HCT116 (cell line): Measurements from ENCODE around the gene POGLUT3. TPM values are rescaled to one million over a fixed set of nuclear protein-coding genes. Genes with fewer than 3 reads are reported as not detected.

Experiments
- ATAC-seq: fragments of 200-7000 bp; cut with Tn5 transposase; 2 replicates; pipeline ENCODE4 v1.9.1; 2020; ENCODE audit warnings: mild to moderate bottlenecking, moderate library complexity
- BruUV-seq: library from RNA; stranded (reverse); fragments of 400-500 nt; replicated peaks from 2 replicates; lab custom pipeline; 2021; lab: Mats Ljungman, UMichigan
- CTCF ChIA-PET: fragments of 300-600 bp; sonication (Branson Sonifier 250); formaldehyde crosslinking; loops from one replicate; lab custom pipeline; 2021; ENCODE audit warnings: antibody characterized with exemption; lab: Charles Lee
- POLR2A ChIA-PET: fragments of 300-600, 350-600 bp; sonication (Branson Sonifier 250); formaldehyde crosslinking; loops from one replicate; lab custom pipeline; 2021; ENCODE audit warnings: antibody characterized with exemption; lab: Charles Lee
- RAD21 ChIA-PET, 2 experiments: fragments of 300-600 bp; sonication (Branson Sonifier 250); formaldehyde crosslinking; loops; one replicate each; lab custom pipeline; 2023; ENCODE audit warnings: low total read pairs in 2 of 2; ENCODE audit not compliant: uncharacterized antibody in 2 of 2, unreplicated experiment in 2 of 2, low non-redundant PET in 1 of 2; lab: Charles Lee
- DNase-seq: peaks from one replicate; pipeline ENCODE4 v3.0.0-alpha.2; 2010; ENCODE audit warnings: low read depth, low spot score
- H2AFZ ChIP-seq: fragments of 200-600 bp; shearing (Covaris generic), sonication (generic); 2 replicates; pipeline ENCODE4 v1.6.1; 2017; ENCODE audit warnings: low read depth, mixed run types, mixed read lengths, antibody characterized with exemption, low read length; ENCODE audit not compliant: poor library complexity, severe bottlenecking
- H3K27ac ChIP-seq: 2 replicates; pipeline ENCODE4 v1.5.1; 2012; ENCODE audit warnings: low read depth, low read length
- H3K27me3 ChIP-seq: fragments of 200-600 bp; sonication (generic); 2 replicates; pipeline ENCODE4 v1.6.1; 2016; ENCODE audit warnings: mixed run types, low read length, mixed read lengths; ENCODE audit not compliant: insufficient read depth
- H3K36me3 ChIP-seq, 2 experiments: fragments of 200-500 bp in 1 of 2; fragments of 200-600 bp in 1 of 2; sonication (Bioruptor generic) in 1 of 2; sonication (generic) in 1 of 2; 2 replicates each; pipeline versions ENCODE4 v1.5.1 to v1.6.1; 2014 to 2016; ENCODE audit warnings: low read length in 2 of 2, inconsistent platforms in 1 of 2, mixed read lengths in 1 of 2, mixed run types in 1 of 2; ENCODE audit not compliant: insufficient read depth in 2 of 2, control insufficient read depth in 1 of 2
- H3K4me1 ChIP-seq, 2 experiments: fragments of 200-600 bp in 1 of 2; sonication (generic) in 1 of 2; 2 replicates each; pipeline versions ENCODE4 v1.5.1 to v1.6.1; 2012 to 2017; ENCODE audit warnings: low read length in 2 of 2, inconsistent platforms in 1 of 2, mild to moderate bottlenecking in 1 of 2, mixed read lengths in 1 of 2, mixed run types in 1 of 2, moderate library complexity in 1 of 2; ENCODE audit not compliant: insufficient read depth in 2 of 2, control insufficient read depth in 1 of 2
- H3K4me2 ChIP-seq: fragments of 200-600 bp; sonication (generic); 2 replicates; pipeline ENCODE4 v1.6.1; 2017; ENCODE audit warnings: mixed run types, low read length, mixed read lengths
- H3K4me3 ChIP-seq, 2 experiments: fragments of 200-600 bp in 1 of 2; sonication (generic) in 1 of 2; replicated peaks in 1 of 2; 2 replicates each; pipeline ENCODE4 v1.5.1; 2011 to 2016; ENCODE audit warnings: low read length in 2 of 2, control low read depth in 1 of 2, low read depth in 1 of 2, mild to moderate bottlenecking in 1 of 2, mixed read lengths in 1 of 2, mixed run types in 1 of 2
- H3K79me2 ChIP-seq: fragments of 200-600 bp; sonication (generic); 2 replicates; pipeline ENCODE4 v1.6.1; 2017; ENCODE audit warnings: mild to moderate bottlenecking, mixed run types, low read length, moderate library complexity, mixed read lengths; ENCODE audit not compliant: insufficient read depth
- H3K9ac ChIP-seq: fragments of 200-600 bp; sonication (generic); 2 replicates; pipeline ENCODE4 v1.6.1; 2016; ENCODE audit warnings: low read length, mixed read lengths
- H3K9me2 ChIP-seq: fragments of 200-600 bp; sonication (generic), shearing (Covaris generic); 2 replicates; pipeline ENCODE4 v1.6.1; 2017; ENCODE audit warnings: mixed run types, mild to moderate bottlenecking, moderate library complexity; ENCODE audit not compliant: insufficient read depth
- H3K9me3 ChIP-seq, 2 experiments: fragments of 200-500 bp in 1 of 2; fragments of 200-600 bp in 1 of 2; sonication (Bioruptor generic) in 1 of 2; sonication (generic) in 1 of 2; 2 replicates each; pipeline ENCODE4 v1.6.1; 2014 to 2017; ENCODE audit warnings: low read length in 2 of 2, mixed read lengths in 2 of 2, inconsistent platforms in 1 of 2, low read depth in 1 of 2, mild to moderate bottlenecking in 1 of 2, mixed run types in 1 of 2, moderate library complexity in 1 of 2; ENCODE audit not compliant: control insufficient read depth in 1 of 2, insufficient read depth in 1 of 2
- H4K20me1 ChIP-seq: fragments of 200-600 bp; sonication (generic), shearing (Covaris generic); 2 replicates; pipeline ENCODE4 v1.6.1; 2017; ENCODE audit warnings: mixed run types, mild to moderate bottlenecking, moderate library complexity; ENCODE audit not compliant: insufficient read depth
- CBX3 ChIP-seq: IDR thresholded peaks from 2 replicates; pipeline ENCODE4 v1.6.1; 2012; ENCODE audit warnings: low read depth
- CEBPB ChIP-seq: IDR thresholded peaks from 2 replicates; pipeline ENCODE4 v1.6.1; 2012; ENCODE audit warnings: low read depth
- EGR1 ChIP-seq: IDR thresholded peaks from 2 replicates; pipeline ENCODE4 v1.6.1; 2012; ENCODE audit warnings: low read depth
- EZH2 ChIP-seq: fragments of 200-600 bp; sonication (generic); IDR thresholded peaks from 2 replicates; pipeline ENCODE4 v1.6.1; 2017; ENCODE audit warnings: antibody characterized with exemption, mixed run types
- JUND ChIP-seq: IDR thresholded peaks from 2 replicates; pipeline ENCODE4 v1.6.1; 2012
- POLR2AphosphoS5 ChIP-seq: IDR thresholded peaks from 2 replicates; pipeline ENCODE4 v1.6.1; 2011; ENCODE audit warnings: mild to moderate bottlenecking, low read depth, low read length, moderate library complexity
- SP1 ChIP-seq: IDR thresholded peaks from 2 replicates; pipeline ENCODE4 v1.6.1; 2012; ENCODE audit warnings: low read depth
- SRF ChIP-seq: IDR thresholded peaks from 2 replicates; pipeline ENCODE4 v1.6.1; 2012; ENCODE audit warnings: low read depth
- TCF7L2 ChIP-seq: IDR thresholded peaks from 2 replicates; pipeline ENCODE4 v1.7.0; 2011; ENCODE audit warnings: borderline replicate concordance, inconsistent platforms; ENCODE audit not compliant: insufficient read depth, insufficient read length; ENCODE audit errors: extremely low read depth
- YY1 ChIP-seq: IDR thresholded peaks from 2 replicates; pipeline ENCODE4 v1.6.1; 2011; ENCODE audit warnings: low read length, low read depth, moderate library complexity, mild to moderate bottlenecking; ENCODE audit not compliant: insufficient replicate concordance; ENCODE audit errors: extremely low read depth
- intact Hi-C: fragments of 100-400 bp; cut with micrococcal nuclease; formaldehyde crosslinking; loops from 2 replicates; pipeline ENCODE4 v1.10.0; 2022
- total RNA-seq: library from RNA; stranded (reverse); gene quantifications from one replicate; pipeline ENCODE4 v1.2.1, GENCODE V29; 2021; ENCODE audit not compliant: unreplicated experiment
- TF ChIP-seq, protein P1 (sequence below): IDR thresholded peaks from 2 replicates; pipeline ENCODE4 v1.6.1; 2011; ENCODE audit warnings: mild to moderate bottlenecking, low read length, moderate library complexity; ENCODE audit not compliant: insufficient replicate concordance; ENCODE audit errors: extremely low read depth
- TF ChIP-seq, protein P2 (sequence below): IDR thresholded peaks from 2 replicates; pipeline ENCODE4 v1.6.1; 2012

POGLUT3 gene
- total RNA-seq, 1 experiment from 2014 or later = 22.0 TPM

- ChIA-PET RAD21 (no interaction called here), POLR2A (no interaction called here), CTCF (no interaction called here)
- Histone ChIP-seq H3K79me2 (no peaks in the 10 kb centered on the region), H3K36me3 (peaks cover 5 to 6% of the 10 kb centered on the region in 2 experiments; a peak in 3 of 4 replicates), H3K4me3 (no peak overlapping the region), H4K20me1 (no peaks in the 10 kb centered on the region), H3K4me1 (no peaks in the 10 kb centered on the region), H3K4me2 (no peak overlapping the region), H3K9me2 (no peaks in the 10 kb centered on the region), H3K9me3 (no peaks in the 10 kb centered on the region), H2AFZ (no peak overlapping the region), H3K9ac (no peak overlapping the region), H3K27me3 (no peaks in the 10 kb centered on the region), H3K27ac (no peak overlapping the region)
- no TSS peak for BruUV-seq
- DNase-seq (no peak), ATAC-seq (no peak)
- TF ChIP-seq POLR2AphosphoS5 (no peak), JUND (no peak), EZH2 (no peak), CBX3 (no peak), SRF (no peak)
- TF ChIP-seq, protein P1, sequence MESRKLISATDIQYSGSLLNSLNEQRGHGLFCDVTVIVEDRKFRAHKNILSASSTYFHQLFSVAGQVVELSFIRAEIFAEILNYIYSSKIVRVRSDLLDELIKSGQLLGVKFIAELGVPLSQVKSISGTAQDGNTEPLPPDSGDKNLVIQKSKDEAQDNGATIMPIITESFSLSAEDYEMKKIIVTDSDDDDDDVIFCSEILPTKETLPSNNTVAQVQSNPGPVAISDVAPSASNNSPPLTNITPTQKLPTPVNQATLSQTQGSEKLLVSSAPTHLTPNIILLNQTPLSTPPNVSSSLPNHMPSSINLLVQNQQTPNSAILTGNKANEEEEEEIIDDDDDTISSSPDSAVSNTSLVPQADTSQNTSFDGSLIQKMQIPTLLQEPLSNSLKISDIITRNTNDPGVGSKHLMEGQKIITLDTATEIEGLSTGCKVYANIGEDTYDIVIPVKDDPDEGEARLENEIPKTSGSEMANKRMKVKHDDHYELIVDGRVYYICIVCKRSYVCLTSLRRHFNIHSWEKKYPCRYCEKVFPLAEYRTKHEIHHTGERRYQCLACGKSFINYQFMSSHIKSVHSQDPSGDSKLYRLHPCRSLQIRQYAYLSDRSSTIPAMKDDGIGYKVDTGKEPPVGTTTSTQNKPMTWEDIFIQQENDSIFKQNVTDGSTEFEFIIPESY = no peak
- intact Hi-C loops = no loop called here
Observed at GRCh38 chr11:108474664-108475463, 23.3 kb downstream of the POGLUT3 start.

DNA sequence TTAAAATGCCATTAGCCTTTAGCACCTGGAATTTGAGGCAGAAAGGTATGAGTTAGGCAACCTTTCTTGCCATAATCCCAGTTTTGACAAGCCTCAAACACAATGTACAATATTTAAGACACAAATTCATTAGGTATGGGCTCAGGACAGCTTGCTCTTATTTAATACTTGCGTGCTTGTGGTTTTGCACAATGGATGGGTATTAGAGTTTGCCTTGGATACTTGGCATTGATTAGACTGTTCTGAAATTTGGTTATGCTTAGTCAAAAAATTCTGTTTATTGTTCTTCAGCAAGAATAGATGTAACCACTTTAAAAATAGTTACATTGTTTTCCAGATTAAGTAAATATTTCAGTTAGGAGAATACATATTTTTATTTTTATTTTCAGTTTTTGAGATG, 25.5 kb downstream of the POGLUT3 start:
- no peak for DNase-seq
- ATAC-seq = no peak
- H3K27ac ChIP-seq = no peak overlapping the region
- no peaks in the 10 kb centered on the region for H3K79me2 ChIP-seq
- peaks cover 5 to 6% of the 10 kb centered on the region in 2 experiments; a peak in 3 of 4 replicates for H3K36me3 ChIP-seq
- H3K4me1 ChIP-seq = peaks cover 0 to 5% of the 10 kb centered on the region in 2 experiments; a peak in 2 of 4 replicates
- no peak overlapping the region for H3K4me3 ChIP-seq
- H3K27me3 ChIP-seq = no peaks in the 10 kb centered on the region
- H3K9me3 ChIP-seq = no peaks in the 10 kb centered on the region
- intact Hi-C loops = no loop called here
- no TSS peak for BruUV-seq
- H3K9ac ChIP-seq = no peak overlapping the region
- ChIA-PET POLR2A (no interaction called here), RAD21 (no interaction called here), CTCF (no interaction called here)
- H2AFZ ChIP-seq = no peak overlapping the region
- no peaks in the 10 kb centered on the region for H4K20me1 ChIP-seq
- no peaks in the 10 kb centered on the region for H3K9me2 ChIP-seq
- H3K4me2 ChIP-seq = no peak overlapping the region
- no peak for TF ChIP-seq TCF7L2
- TF ChIP-seq, protein P2, sequence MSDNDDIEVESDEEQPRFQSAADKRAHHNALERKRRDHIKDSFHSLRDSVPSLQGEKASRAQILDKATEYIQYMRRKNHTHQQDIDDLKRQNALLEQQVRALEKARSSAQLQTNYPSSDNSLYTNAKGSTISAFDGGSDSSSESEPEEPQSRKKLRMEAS = no peak
- TF ChIP-seq JUND = no peak
- no peak for TF ChIP-seq CEBPB
- no peak for TF ChIP-seq SP1
- TF ChIP-seq, protein P1 = no peak
- no peak for TF ChIP-seq YY1
- TF ChIP-seq CBX3 = no peak
- TF ChIP-seq EZH2 = no peak
- TF ChIP-seq EGR1 = no peak
- TF ChIP-seq SRF = no peak
